Liver (tissue), 9 donors: ENCODE data around the gene MGRN1. TPM values are rescaled to one million over a fixed set of nuclear protein-coding genes. Genes with fewer than 3 reads are reported as not detected.

Experiments used
- DNase-seq: peaks from one replicate; pipeline ENCODE4 v3.0.0-alpha.2; 2017; ENCODE audit warnings: low spot score
- H3K27ac ChIP-seq, 2 donors: one replicate each; pipeline ENCODE4 v1.7.0; 2013; ENCODE audit warnings: inconsistent platforms in 2 of 2, low read length in 2 of 2, control low read depth in 1 of 2, low read depth in 1 of 2, mild to moderate bottlenecking in 1 of 2
- H3K27me3 ChIP-seq, 4 donors: one replicate each; pipeline versions ENCODE4 v1.6.1 to v1.7.0; 2013; ENCODE audit warnings: low read length in 3 of 4, inconsistent platforms in 1 of 4, mild to moderate bottlenecking in 1 of 4, moderate library complexity in 1 of 4; ENCODE audit not compliant: control insufficient read depth in 4 of 4, insufficient read depth in 4 of 4
- H3K36me3 ChIP-seq, 4 donors: one replicate each; pipeline versions ENCODE4 v1.6.1 to v1.7.0; 2013; ENCODE audit warnings: low read length in 3 of 4, mild to moderate bottlenecking in 3 of 4, low read depth in 1 of 4, moderate library complexity in 1 of 4; ENCODE audit not compliant: control insufficient read depth in 4 of 4, insufficient read depth in 3 of 4
- H3K4me1 ChIP-seq, 4 donors: one replicate each; pipeline versions ENCODE4 v1.6.1 to v1.7.0; 2013; ENCODE audit warnings: low read length in 3 of 4, mild to moderate bottlenecking in 3 of 4, moderate library complexity in 1 of 4; ENCODE audit not compliant: control insufficient read depth in 4 of 4, insufficient read depth in 4 of 4
- H3K4me3 ChIP-seq, 3 donors: one replicate each; pipeline versions ENCODE4 v1.6.1 to v1.7.0; 2013; ENCODE audit warnings: low read length in 3 of 3, control low read depth in 1 of 3, low read depth in 1 of 3, mild to moderate bottlenecking in 1 of 3
- H3K9ac ChIP-seq, 2 donors: one replicate each; pipeline ENCODE4 v1.7.0; 2013; ENCODE audit warnings: low read length in 2 of 2, mild to moderate bottlenecking in 2 of 2, moderate library complexity in 2 of 2, control low read depth in 1 of 2, low read depth in 1 of 2
- H3K9me3 ChIP-seq, 4 donors: one replicate each; pipeline versions ENCODE4 v1.6.1 to v1.7.0; 2013; ENCODE audit warnings: low read length in 3 of 4; ENCODE audit not compliant: control insufficient read depth in 4 of 4
- ATF3 ChIP-seq: IDR thresholded peaks from 2 replicates; pipeline ENCODE4 v1.6.1; 2016; ENCODE audit warnings: antibody characterized with exemption
- CTCF ChIP-seq: fragments of 150-350 bp; IDR thresholded peaks from 2 replicates; pipeline ENCODE4 v1.5.1; 2017; ENCODE audit warnings: improper control_type of control experiment, low read depth, low read length; ENCODE audit not compliant: missing input control
- EGR1 ChIP-seq, 2 donors: IDR thresholded peaks; 2 replicates each; pipeline ENCODE4 v1.6.1; 2016 to 2018; ENCODE audit warnings: antibody characterized with exemption in 2 of 2, low read depth in 2 of 2
- FOXA1 ChIP-seq: IDR thresholded peaks from 2 replicates; pipeline ENCODE4 v1.6.1; 2016; ENCODE audit warnings: antibody characterized with exemption
- FOXA2 ChIP-seq: IDR thresholded peaks from 2 replicates; pipeline ENCODE4 v1.6.1; 2016; ENCODE audit warnings: antibody characterized with exemption
- GABPA ChIP-seq, 2 donors: IDR thresholded peaks in 1 of 2; conservative IDR thresholded peaks in 1 of 2; 2 replicates each; pipeline ENCODE4 v1.6.1; 2016; ENCODE audit warnings: antibody characterized with exemption in 2 of 2, mild to moderate bottlenecking in 1 of 2, moderate library complexity in 1 of 2
- HNF4A ChIP-seq, 2 donors: conservative IDR thresholded peaks; 2 replicates each; pipeline ENCODE4 v1.6.1; 2016; ENCODE audit warnings: antibody characterized with exemption in 2 of 2, mild to moderate bottlenecking in 2 of 2
- HNF4G ChIP-seq: IDR thresholded peaks from 2 replicates; pipeline ENCODE4 v1.6.1; 2016; ENCODE audit warnings: antibody characterized with exemption
- JUND ChIP-seq, 2 donors: IDR thresholded peaks; 2 replicates each; pipeline ENCODE4 v1.6.1; 2016; ENCODE audit warnings: antibody characterized with exemption in 2 of 2
- MAX ChIP-seq: IDR thresholded peaks from 2 replicates; pipeline ENCODE4 v1.6.1; 2016; ENCODE audit warnings: antibody characterized with exemption
- NR2F2 ChIP-seq: IDR thresholded peaks from 2 replicates; pipeline ENCODE4 v1.6.1; 2016; ENCODE audit warnings: antibody characterized with exemption
- RAD21 ChIP-seq, 2 donors: IDR thresholded peaks; 2 replicates each; pipeline ENCODE4 v1.6.1; 2016; ENCODE audit warnings: antibody characterized with exemption in 2 of 2, mild to moderate bottlenecking in 2 of 2
- REST ChIP-seq: IDR thresholded peaks from 2 replicates; pipeline ENCODE4 v1.6.1; 2016; ENCODE audit warnings: antibody characterized with exemption, mild to moderate bottlenecking
- RXRA ChIP-seq, 2 donors: IDR thresholded peaks; 2 replicates each; pipeline ENCODE4 v1.6.1; 2017 to 2018; ENCODE audit warnings: antibody characterized with exemption in 2 of 2, mild to moderate bottlenecking in 1 of 2
- SP1 ChIP-seq: IDR thresholded peaks from 2 replicates; pipeline ENCODE4 v1.6.1; 2018; ENCODE audit warnings: antibody characterized with exemption, mild to moderate bottlenecking
- TAF1 ChIP-seq: conservative IDR thresholded peaks from 2 replicates; pipeline ENCODE4 v1.6.1; 2016; ENCODE audit warnings: antibody characterized with exemption, mild to moderate bottlenecking
- YY1 ChIP-seq: IDR thresholded peaks from 2 replicates; pipeline ENCODE4 v1.6.1; 2016; ENCODE audit warnings: antibody characterized with exemption, mild to moderate bottlenecking
- ZBTB33 ChIP-seq: IDR thresholded peaks from 2 replicates; pipeline ENCODE4 v1.6.1; 2016; ENCODE audit warnings: antibody characterized with exemption
- WGBS: extraction: QIAGEN DNeasy Blood & Tissue Kit; methylation state at CpG from one replicate; pipeline ENCODE4 v1.1.7; 2013; 5-methylcytosine and 5-hydroxymethylcytosine counted together
- polyA plus RNA-seq, 2 donors: library from polyadenylated mRNA; stranded (reverse) in 1 of 2; unstranded in 1 of 2; fragments of 200-250 nt in 1 of 2; fragments of >200 nt in 1 of 2; fragmentation: Nextera tagmentation in 1 of 2; extraction: Ambion mirVana in 1 of 2; gene quantifications; one replicate each; pipeline versions ENCODE4 v1.2.1 to v1.2.3, GENCODE V29; 2013 to 2015
- total RNA-seq, 2 donors: library from RNA; depleted of rRNA; stranded (reverse); fragments of >200 nt; gene quantifications; one replicate each; pipeline ENCODE4 v1.2.3, GENCODE V29; 2014
- donor health status: healthy.
- donor health status: healthy.
- donor health status: healthy.
- donor health status: healthy.
- donor health status: healthy.

MGRN1 gene
- total and polyA plus RNA-seq, 4 donors = 15.9 to 35.7 (median 25.9) TPM

- 94% methylated on average over 22 of the region's 22 CpGs for WGBS
Measured at GRCh38 chr16:4607841-4608703, 16.6 kb upstream of the MGRN1 start.

GRCh38 chr16:4608704-4608980 lies 16.0 kb upstream of the MGRN1 start:
- Histone ChIP-seq H3K36me3 (peaks cover 0 to 11% (median 8%) of the 10 kb centered on the region in 4 donors), H3K9me3 (no peaks in the 10 kb centered on the region), H3K9ac (no peak overlapping the region), H3K4me3 (no peak overlapping the region), H3K4me1 (peaks cover 3 to 48% (median 23%) of the 10 kb centered on the region in 4 donors), H3K27me3 (no peaks in the 10 kb centered on the region), H3K27ac (no peak overlapping the region)
- 90% methylated on average over 8 of the region's 8 CpGs for WGBS
- no peak for DNase-seq
- TF ChIP-seq JUND (IDR thresholded peaks at IDR 0.05) (no peak), RXRA (IDR thresholded peaks at IDR 0.05) (no peak), HNF4G (no peak), MAX (no peak), HNF4A (conservative IDR thresholded peaks at IDR 0.05) (no peak), NR2F2 (no peak), YY1 (no peak), EGR1 (IDR thresholded peaks at IDR 0.05; ENCODE audit: low read depth in 2 of 2) (no peak), ATF3 (no peak), TAF1 (no peak), RAD21 (IDR thresholded peaks at IDR 0.05) (no peak), REST (no peak), ZBTB33 (no peak), FOXA1 (no peak), CTCF (no peak), SP1 (no peak), FOXA2 (no peak), GABPA (IDR thresholded peaks at IDR 0.05 in 1 of 2, conservative IDR thresholded peaks at IDR 0.05 in 1 of 2) (no peak)

More at GRCh38 chr16:4607841-4608703, 16.6 kb upstream of the MGRN1 start:
- DNase-seq = no peak
- H3K27me3 ChIP-seq = no peaks in the 10 kb centered on the region
- H3K9ac ChIP-seq = no peak overlapping the region
- H3K36me3 ChIP-seq = peaks cover 0 to 11% (median 8%) of the 10 kb centered on the region in 4 donors
- H3K27ac ChIP-seq = no peak overlapping the region
- TF ChIP-seq MAX (no peak), ATF3 (no peak), YY1 (no peak), JUND (IDR thresholded peaks at IDR 0.05) (no peak), RAD21 (IDR thresholded peaks at IDR 0.05) (no peak), TAF1 (no peak), FOXA1 (no peak), HNF4A (conservative IDR thresholded peaks at IDR 0.05) (no peak), EGR1 (IDR thresholded peaks at IDR 0.05; ENCODE audit: low read depth in 2 of 2) (no peak)
- H3K4me1 ChIP-seq = peaks cover 3 to 42% (median 19%) of the 10 kb centered on the region in 4 donors
- H3K4me3 ChIP-seq = no peak overlapping the region
- no peaks in the 10 kb centered on the region for H3K9me3 ChIP-seq
